A673 (cell line): ENCODE results near the gene PKN2.

Experiments used
- CTCF ChIP-seq: fragments of 300-800, 200-600 bp; sonication (generic); conservative IDR thresholded peaks from 2 replicates; pipeline ENCODE4 v1.5.1; 2017; ENCODE audit warnings: low read depth, mild to moderate bottlenecking, antibody characterized with exemption, low read length, moderate library complexity, mixed read lengths
- EZH2 ChIP-seq: fragments of 200-600 bp; sonication (generic); IDR thresholded peaks from 2 replicates; pipeline ENCODE4 v1.6.1; 2017; ENCODE audit warnings: borderline replicate concordance, low read depth, mild to moderate bottlenecking, mixed read lengths, antibody characterized with exemption, low read length; ENCODE audit not compliant: poor library complexity, severe bottlenecking

GRCh38 chr1:88780485-88780884 lies 96.4 kb downstream of the PKN2 start:
- TF ChIP-seq CTCF = no peak
- no peak for TF ChIP-seq EZH2
